GM12878 (cell line): ENCODE data around the gene OR5T3.

Experiments used
- GABPA ChIP-seq: IDR thresholded peaks from 2 replicates; pipeline ENCODE4 v1.6.1; 2014; ENCODE audit warnings: antibody characterized with exemption, low read depth, mild to moderate bottlenecking, inconsistent platforms
- JUND ChIP-seq: IDR thresholded peaks from 2 replicates; pipeline ENCODE4 v1.6.1; 2012; ENCODE audit warnings: low read depth, mild to moderate bottlenecking, low read length, improper control_type of control experiment, moderate library complexity
- RFX5 ChIP-seq: IDR thresholded peaks from 2 replicates; pipeline ENCODE4 v1.6.1; 2011; ENCODE audit warnings: low read depth, low read length, improper control_type of control experiment
- TF ChIP-seq, protein P1 (sequence below), 3 experiments: IDR thresholded peaks in 2 of 3; conservative IDR thresholded peaks in 1 of 3; 2 replicates each; pipeline ENCODE4 v1.5.1; 2011; ENCODE audit warnings: low read depth in 3 of 3, low read length in 3 of 3, mild to moderate bottlenecking in 3 of 3, control low read depth in 2 of 3, moderate library complexity in 2 of 3, inconsistent platforms in 1 of 3, mixed read lengths in 1 of 3; ENCODE audit not compliant: control insufficient read depth in 2 of 3, insufficient read depth in 1 of 3; ENCODE audit errors: extremely low read depth in 1 of 3
- TF ChIP-seq, protein P2 (sequence below): IDR thresholded peaks from 2 replicates; pipeline ENCODE4 v1.6.1; 2012; ENCODE audit warnings: improper control_type of control experiment, low read depth, low read length; ENCODE audit not compliant: insufficient replicate concordance

DNA sequence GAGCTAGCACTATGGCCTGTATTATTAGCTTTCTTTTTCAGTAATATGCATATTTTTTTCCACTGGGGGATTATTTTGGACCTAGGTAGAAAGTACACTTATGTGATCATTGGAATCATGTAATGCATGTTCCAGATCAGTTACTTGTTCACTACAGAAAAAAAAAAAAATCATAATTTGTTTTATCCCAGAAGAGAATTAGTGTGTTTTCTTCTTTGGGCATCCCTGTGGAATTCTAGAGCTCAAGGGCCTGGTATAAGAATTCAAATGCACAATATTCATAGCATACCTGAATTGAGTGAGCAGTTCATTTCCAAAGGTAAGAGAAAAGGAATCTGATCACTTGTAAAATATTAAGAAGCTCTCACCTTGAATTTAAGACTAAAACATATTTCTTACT, 21.8 kb downstream of the OR5T3 start, which contains the start of gene OR5T1:
- TF ChIP-seq GABPA = no peak
- TF ChIP-seq RFX5 = no peak
- TF ChIP-seq, protein P1, sequence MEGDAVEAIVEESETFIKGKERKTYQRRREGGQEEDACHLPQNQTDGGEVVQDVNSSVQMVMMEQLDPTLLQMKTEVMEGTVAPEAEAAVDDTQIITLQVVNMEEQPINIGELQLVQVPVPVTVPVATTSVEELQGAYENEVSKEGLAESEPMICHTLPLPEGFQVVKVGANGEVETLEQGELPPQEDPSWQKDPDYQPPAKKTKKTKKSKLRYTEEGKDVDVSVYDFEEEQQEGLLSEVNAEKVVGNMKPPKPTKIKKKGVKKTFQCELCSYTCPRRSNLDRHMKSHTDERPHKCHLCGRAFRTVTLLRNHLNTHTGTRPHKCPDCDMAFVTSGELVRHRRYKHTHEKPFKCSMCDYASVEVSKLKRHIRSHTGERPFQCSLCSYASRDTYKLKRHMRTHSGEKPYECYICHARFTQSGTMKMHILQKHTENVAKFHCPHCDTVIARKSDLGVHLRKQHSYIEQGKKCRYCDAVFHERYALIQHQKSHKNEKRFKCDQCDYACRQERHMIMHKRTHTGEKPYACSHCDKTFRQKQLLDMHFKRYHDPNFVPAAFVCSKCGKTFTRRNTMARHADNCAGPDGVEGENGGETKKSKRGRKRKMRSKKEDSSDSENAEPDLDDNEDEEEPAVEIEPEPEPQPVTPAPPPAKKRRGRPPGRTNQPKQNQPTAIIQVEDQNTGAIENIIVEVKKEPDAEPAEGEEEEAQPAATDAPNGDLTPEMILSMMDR (IDR thresholded peaks at IDR 0.05 in 2 of 3, conservative IDR thresholded peaks at IDR 0.05 in 1 of 3; ENCODE audit: control insufficient read depth in 2 of 3, extremely low read depth in 1 of 3, insufficient read depth in 1 of 3, low read depth in 3 of 3, low read length in 3 of 3) = no peak
- TF ChIP-seq, protein P2, sequence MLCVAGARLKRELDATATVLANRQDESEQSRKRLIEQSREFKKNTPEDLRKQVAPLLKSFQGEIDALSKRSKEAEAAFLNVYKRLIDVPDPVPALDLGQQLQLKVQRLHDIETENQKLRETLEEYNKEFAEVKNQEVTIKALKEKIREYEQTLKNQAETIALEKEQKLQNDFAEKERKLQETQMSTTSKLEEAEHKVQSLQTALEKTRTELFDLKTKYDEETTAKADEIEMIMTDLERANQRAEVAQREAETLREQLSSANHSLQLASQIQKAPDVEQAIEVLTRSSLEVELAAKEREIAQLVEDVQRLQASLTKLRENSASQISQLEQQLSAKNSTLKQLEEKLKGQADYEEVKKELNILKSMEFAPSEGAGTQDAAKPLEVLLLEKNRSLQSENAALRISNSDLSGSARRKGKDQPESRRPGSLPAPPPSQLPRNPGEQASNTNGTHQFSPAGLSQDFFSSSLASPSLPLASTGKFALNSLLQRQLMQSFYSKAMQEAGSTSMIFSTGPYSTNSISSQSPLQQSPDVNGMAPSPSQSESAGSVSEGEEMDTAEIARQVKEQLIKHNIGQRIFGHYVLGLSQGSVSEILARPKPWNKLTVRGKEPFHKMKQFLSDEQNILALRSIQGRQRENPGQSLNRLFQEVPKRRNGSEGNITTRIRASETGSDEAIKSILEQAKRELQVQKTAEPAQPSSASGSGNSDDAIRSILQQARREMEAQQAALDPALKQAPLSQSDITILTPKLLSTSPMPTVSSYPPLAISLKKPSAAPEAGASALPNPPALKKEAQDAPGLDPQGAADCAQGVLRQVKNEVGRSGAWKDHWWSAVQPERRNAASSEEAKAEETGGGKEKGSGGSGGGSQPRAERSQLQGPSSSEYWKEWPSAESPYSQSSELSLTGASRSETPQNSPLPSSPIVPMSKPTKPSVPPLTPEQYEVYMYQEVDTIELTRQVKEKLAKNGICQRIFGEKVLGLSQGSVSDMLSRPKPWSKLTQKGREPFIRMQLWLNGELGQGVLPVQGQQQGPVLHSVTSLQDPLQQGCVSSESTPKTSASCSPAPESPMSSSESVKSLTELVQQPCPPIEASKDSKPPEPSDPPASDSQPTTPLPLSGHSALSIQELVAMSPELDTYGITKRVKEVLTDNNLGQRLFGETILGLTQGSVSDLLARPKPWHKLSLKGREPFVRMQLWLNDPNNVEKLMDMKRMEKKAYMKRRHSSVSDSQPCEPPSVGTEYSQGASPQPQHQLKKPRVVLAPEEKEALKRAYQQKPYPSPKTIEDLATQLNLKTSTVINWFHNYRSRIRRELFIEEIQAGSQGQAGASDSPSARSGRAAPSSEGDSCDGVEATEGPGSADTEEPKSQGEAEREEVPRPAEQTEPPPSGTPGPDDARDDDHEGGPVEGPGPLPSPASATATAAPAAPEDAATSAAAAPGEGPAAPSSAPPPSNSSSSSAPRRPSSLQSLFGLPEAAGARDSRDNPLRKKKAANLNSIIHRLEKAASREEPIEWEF = no peak
- no peak for TF ChIP-seq JUND
